Nucleus accumbens (tissue), 56 donors: ENCODE measurements around the gene HAUS5.
"Not testable (repeated sequence)": the region's sequence is repeated elsewhere in the genome, so short reads cannot be mapped to it uniquely, and the experiment has no call there.

Experiments
- DNase-seq, 56 donors: peaks; one replicate each; lab custom pipeline; 2025; lab: John Stamatoyannopoulos, UW

Gene HAUS5

GRCh38 chr19:35607170-35607569 is 5.4 kb upstream of the HAUS5 start:
- not testable (repeated sequence) for DNase-seq

DNA sequence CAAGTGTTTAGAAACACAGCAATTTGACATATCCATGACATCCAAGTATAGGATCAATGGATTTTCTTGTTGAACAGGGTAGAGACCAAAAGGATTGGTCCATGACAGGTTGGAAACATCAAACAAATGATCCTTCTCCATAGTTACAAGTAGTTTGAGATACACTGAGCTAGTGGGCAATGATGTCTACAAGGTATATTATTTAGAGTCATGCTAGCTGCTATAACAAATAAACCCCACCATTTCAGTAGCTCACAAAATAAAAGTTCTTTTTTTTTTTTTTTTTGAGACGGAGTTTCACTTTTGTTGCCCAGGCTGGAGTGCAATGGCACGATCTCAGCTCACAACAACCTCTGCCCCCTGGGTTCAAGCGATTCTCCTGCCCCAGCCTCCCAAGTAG is 4.9 kb upstream of the HAUS5 start:
- DNase-seq: no peak

GRCh38 chr19:35608251-35608650 is 4.3 kb upstream of the HAUS5 start:
- DNase-seq: no peak

GRCh38 chr19:35609851-35610353 is 2.6 kb upstream of the HAUS5 start:
- DNase-seq: no peak

DNA sequence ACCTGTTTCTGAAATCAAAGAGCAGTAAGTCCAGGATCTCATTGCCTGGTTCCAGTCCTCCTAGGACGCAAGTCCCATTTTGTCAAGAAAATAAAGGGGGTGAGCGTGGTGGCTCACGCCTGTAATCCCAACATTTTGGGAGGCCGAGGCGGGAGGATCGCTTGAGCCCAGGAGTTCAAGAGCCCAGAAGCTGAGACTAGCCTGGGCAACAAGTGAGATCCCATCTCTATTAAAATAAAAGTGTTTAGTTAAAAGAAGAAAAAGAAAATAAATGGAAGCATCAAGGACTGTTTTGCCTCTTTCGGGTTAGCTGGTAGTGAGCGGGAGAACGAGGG is 344 bp upstream of the HAUS5 start:
- no peak for DNase-seq

DNA sequence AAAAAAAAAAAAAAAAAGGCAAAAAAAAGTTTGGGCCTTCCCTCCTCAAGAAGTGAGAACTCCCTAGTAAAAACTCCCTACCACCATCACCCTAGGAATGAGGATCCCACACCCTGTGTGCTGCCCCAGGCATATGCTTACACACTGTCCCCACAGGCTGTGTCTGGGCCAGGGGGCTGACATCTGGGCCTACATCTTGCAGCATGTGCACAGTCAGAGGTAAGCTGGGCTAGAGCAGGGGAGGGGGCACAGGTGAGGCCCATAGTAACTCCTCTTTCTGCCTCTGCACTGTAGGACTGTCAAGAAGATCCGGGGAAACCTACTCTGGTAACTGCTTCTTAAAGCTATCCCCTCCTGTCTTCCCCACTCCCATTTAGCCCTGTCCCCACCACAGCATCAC is 1.0 kb downstream of the HAUS5 start:
- no peak for DNase-seq

DNA sequence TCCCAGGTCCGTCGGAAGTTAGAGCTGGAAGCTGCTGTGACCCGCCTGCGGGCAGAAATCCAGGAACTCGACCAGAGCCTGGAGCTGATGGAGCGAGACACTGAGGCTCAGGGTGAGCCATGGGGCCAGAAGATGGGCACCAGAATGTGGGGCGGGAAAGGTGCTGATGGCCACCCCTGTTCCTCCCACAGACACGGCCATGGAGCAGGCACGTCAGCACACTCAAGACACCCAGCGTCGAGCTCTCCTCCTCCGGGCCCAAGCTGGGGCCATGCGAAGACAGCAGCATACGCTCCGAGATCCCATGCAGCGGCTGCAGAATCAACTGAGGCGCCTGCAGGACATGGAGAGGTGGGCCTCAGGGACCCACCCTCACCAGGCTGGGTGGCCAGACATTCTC is 2.5 kb downstream of the HAUS5 start:
- DNase-seq: no peak

GRCh38 chr19:35618857-35619256 is 6.3 kb downstream of the HAUS5 start:
- DNase-seq: no peak

DNA sequence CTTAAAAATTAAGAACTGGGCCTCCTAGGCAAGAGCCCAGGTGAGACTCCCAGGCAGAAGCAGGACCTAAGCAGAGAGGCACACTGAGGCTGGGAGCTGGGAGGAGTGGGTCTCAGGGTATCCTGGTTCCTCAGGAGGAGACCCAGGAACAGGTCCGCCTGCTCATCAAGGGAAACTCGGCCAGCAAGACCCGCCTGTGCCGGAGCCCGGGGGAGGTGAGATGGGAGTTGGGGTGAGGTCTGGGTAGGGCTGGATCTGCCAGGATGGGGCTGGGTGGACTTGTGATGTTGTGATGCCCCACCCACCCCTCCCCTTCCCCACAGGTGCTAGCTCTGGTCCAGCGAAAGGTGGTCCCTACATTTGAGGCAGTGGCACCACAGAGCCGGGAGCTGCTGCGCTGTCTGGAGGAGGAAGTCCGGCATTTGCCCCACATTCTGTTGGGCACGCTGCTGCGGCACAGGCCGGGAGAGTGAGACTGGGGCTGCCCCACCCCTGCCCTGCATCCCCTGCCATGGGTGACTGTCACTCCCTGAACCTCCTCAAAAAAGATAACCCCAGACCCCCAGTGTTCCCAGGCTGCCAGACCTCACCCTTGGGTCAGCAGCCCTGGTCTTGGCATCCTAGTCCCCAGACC is 6.9 kb downstream of the HAUS5 start:
- DNase-seq: no peak

DNA sequence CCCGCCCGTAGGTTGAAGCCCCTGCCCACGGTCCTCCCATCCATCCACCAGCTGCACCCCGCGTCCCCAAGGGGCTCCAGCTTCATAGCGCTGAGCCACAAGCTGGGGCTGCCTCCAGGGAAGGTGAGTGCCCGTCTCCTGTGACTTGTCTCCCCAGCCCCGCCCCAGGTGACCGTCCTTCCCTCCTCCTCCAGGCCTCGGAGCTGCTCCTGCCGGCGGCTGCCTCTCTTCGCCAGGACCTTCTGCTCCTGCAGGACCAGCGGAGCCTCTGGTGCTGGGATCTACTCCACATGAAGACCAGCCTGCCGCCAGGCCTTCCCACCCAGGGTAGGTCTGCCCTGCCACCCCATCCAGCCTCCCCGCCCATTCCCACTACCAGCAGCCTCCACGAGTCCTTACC is 7.5 kb downstream of the HAUS5 start:
- no peak for DNase-seq

- DNase-seq: no peak
Measured at GRCh38 chr19:35621708-35622107, 9.2 kb downstream of the HAUS5 start.

DNA sequence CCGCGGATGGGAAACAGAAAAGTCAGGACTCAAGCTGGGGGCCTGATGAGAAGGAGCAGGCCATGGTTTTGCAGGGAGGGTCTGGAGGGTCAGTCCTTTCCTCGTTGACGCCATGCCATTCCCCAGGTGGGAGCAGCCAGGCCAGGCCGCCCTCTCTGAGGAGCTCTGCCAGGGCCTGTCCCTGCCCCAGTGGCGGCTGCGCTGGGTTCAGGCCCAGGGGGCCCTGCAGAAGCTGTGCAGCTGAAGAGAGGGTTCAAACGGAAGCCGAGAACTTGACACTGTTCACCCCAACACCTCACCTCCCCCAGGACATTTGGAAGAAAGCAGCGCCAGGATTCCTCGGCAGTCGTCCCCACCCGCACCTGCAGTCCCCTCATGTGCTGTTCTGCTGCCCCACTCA is 10.2 kb downstream of the HAUS5 start:
- no peak for DNase-seq

DNA sequence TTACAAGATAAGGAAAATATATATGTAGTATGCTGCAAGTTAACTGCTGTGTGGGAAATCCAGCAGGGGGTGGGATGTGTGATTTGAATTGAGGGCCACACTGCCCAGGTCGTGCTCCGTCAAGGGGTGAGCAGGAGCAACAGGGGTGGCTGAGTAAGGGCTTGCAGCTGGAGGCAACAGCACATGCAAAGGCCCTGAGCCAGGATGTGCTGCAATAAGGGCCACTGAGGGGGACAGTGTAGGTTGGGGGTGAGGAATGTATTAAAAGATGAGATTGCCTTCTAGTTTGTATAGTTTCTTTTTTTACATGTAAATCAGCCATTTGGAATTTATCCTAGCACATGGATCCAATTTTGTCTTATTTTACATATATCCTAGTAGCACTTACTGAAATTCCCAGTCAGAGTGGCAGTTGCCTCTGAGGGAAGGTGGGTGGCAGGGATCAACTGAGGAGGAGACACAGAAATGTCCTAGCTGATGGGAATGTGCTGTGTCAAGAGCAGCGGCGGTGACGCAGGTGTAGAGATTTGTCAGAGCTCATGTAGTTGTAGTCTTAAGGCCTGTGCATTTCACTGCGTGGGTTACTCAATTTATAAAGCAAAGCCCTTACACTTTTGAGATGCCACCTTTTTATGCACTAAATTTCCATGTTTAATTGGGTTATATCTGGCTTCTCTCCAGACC is 10.9 kb downstream of the HAUS5 start:
- peak in 20 of 56 donors; percentile 3 to 76 (median 35) for DNase-seq

GRCh38 chr19:35628264-35628564 is 15.7 kb downstream of the HAUS5 start:
- no peak for DNase-seq

GRCh38 chr19:35628565-35629331 is 16.2 kb downstream of the HAUS5 start, which contains the start of gene RBM42:
Gene RBM42, plus strand, starts transcription at chr19:35629036. Its CDS starts 118 bp downstream, at chr19:35629154.
- peak; percentile 73 to 98 (median 93) for DNase-seq

DNA sequence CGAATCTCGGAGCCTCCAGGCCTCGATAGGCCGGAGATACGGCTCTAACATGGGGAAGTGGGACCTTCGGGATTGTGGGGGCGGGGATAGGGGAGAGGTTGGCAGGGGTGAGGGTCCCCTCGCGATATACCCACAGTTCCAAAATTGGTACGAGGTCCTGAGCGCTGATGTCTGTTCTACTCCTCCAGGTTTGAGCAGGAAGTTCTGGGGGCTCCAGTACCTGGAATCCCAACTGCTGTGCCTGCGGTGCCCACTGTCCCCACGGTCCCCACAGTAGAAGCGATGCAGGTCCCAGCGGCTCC is 16.7 kb downstream of the HAUS5 start:
- no peak for DNase-seq

DNA sequence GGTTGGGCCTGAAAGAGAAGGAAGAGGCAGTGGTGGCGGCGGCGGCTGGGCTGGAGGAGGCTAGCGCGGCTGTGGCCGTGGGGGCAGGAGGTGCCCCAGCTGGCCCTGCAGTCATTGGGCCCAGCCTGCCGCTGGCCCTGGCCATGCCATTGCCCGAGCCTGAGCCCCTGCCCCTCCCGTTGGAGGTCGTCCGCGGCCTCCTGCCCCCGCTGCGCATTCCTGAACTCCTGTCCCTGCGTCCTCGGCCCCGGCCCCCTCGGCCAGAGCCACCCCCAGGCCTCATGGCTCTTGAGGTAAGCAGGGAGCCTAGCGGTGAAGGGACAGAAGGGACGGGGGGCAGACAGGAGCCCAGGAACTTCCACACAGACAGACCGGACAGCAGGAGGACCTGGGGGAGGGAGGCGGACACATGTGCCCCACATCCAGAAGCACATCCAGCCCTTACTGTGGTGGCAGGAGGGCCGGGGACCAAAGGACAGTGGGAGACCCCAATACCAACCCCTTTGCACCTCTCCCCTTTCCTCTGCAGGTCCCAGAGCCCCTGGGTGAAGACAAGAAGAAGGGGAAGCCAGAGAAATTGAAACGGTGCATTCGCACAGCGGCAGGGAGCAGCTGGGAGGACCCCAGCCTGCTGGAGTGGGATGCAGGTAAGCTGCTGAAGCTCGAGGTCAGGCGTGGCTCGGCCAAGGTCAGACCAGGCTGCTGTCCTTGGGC is 21.3 kb downstream of the HAUS5 start:
- DNase-seq: no peak

DNA sequence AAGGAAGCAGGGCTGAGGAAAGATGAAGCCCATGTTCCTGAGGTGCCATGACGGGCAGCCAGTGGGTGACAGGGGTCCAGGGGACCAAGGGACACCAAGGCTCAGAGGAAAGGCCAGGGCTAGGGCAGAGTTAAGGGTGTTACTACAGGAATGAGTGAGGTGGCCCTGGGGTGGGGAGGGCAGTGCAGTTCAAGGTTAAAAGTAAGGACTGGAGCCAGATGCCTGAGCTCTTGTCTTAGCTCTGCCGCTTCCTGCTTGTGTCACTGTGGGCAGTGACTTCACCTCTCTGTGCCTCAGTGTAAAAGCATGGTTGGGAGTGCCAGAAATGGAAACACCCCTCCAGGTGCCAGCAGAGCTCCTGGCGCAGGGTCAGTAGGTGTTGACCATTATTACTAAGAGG is 24.1 kb downstream of the HAUS5 start:
- DNase-seq: no peak

DNA sequence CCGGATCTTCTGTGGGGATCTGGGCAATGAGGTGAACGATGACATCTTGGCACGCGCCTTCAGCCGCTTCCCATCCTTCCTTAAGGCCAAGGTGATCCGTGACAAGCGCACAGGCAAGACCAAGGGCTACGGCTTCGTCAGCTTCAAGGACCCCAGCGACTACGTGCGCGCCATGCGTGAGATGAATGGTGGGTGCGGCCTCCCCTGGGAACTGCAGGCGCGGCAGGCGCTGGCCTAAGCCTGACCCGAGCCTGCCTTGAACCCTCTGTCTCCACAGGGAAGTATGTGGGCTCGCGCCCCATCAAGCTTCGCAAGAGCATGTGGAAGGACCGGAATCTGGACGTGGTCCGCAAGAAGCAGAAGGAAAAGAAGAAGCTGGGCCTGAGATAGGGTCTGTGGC is 24.6 kb downstream of the HAUS5 start:
- no peak for DNase-seq

- DNase-seq: no peak
Measured at GRCh38 chr19:35639321-35639639, 26.7 kb downstream of the HAUS5 start.

- DNase-seq: no peak
Measured at GRCh38 chr19:35639863-35640262, 27.3 kb downstream of the HAUS5 start.
